ENCODE results near the gene KRTAP5-5.
"Not testable (repeated sequence)": the region's sequence is repeated elsewhere in the genome, so short reads cannot be mapped to it uniquely, and the experiment has no call there.

The KRTAP5-5 gene, protein sequence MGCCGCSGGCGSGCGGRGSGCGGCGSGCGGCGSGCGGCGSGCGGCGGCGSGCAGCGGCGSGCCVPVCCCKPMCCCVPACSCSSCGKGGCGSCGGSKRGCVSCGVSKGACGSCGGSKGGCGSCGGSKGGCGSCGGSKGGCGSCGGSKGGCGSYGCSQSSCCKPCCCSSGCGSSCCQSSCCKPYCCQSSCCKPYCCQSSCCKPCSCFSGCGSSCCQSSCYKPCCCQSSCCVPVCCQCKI
- 0 to 0.05 reads per million in 2 donors for total RNA-seq

- no peak for DNase-seq
These were observed at the start of gene KRTAP5-5 for GRCh38 chr11:1629326-1630185. KRTAP5-5 (plus strand) TSS chr11:1629775; CDS start chr11:1629841, 66 bp downstream.

- no peak for DNase-seq
These were observed 47.6 kb upstream of the KRTAP5-5 start for GRCh38 chr11:1581976-1582375.

GRCh38 chr11:1582909-1583308 lies 46.7 kb upstream of the KRTAP5-5 start:
- DNase-seq = not testable (repeated sequence)

DNA sequence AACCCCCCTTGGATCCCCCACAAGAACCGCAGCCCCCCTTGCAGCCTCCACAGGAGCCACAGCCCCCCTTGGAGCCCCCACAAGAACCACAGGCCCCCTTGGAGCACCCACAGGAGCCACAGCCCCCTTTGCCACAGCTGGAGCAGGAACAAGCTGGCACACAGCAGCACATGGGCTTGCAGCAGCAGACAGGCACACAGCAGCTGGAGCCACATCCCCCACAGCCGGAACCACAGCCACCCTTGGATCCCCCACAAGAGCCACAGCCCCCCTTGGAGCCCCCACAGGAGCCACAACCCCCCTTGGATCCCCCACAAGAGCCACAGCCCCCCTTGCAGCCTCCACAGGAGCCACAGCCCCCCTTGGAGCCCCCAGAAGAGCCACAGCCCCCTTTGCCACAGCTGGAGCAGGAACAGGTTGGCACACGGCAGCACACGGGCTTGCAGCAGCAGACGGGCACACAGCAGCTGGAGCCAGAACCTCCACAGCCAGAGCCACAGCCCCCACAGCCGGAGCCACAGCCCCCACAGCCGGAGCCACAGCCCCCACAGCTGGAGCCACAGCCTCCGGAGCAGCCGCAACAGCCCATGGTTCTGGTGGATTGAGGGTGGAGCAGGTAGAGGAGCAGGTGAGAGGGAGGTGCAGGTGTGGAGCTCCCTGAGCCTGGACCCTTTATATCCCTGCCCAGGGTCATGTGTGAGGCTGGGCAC lies 44.8 kb upstream of the KRTAP5-5 start, which contains the start of gene KRTAP5-1:
Gene KRTAP5-1 (minus strand): TSS at position 623 of the 710 bp plus-strand sequence. CDS start 34 bp downstream, at position 589.
- DNase-seq = not testable (repeated sequence)

- no peak for DNase-seq
These were observed 42.9 kb upstream of the KRTAP5-5 start for GRCh38 chr11:1586699-1587098.

DNA sequence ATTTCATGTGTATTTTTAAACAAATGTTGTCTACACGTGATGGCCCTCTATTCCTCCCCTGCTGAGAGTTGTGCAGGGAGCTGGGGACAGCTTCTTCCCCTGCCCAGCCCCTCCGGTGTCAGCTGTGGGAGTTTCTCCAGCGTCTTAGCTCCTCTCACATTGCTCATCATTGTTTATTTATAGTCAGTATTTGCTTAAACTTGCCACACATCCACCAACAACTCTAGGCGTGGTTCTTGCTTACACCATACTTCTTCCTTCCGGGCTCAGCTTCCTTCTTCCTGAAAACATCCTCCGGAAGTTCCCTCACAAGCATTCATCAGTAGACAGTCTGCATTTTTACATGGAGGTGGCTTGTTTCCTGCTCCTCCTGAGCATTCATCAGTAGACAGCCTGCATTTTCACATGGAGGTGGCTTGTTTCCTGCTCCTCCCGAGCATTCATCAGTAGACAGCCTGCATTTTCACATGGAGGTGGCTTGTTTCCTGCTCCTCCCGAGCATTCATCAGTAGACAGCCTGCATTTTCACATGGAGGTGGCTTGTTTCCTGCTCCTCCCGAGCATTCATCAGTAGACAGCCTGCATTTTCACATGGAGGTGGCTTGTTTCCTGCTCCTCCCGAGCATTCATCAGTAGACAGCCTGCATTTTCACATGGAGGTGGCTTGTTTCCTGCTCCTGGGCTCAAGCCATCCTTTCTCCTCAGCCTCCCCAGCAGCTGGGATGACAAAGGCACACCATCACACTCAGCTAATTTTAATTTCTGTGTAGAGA lies 40.2 kb upstream of the KRTAP5-5 start:
- not testable (repeated sequence) for DNase-seq

GRCh38 chr11:1589996-1590395 lies 39.6 kb upstream of the KRTAP5-5 start:
- DNase-seq = no peak

DNA sequence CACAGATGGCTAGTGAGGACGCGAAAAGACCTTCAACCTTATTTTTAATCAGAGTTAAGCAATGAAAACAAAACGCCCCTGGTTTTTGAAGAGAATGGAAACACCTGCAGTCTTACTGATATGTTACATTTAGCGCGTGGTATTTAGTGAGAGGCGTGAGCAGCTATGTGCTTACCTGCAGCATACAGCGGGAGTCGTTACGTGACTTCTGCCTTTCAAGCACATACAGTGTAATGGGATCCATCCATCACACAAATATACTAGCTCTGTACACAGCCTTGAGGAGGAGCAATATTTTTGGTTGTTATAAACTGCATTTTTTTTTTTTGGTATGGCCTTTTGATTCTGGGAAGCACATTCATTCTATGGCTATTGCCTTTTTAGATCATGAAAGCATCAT lies 36.9 kb upstream of the KRTAP5-5 start:
- DNase-seq = no peak

DNA sequence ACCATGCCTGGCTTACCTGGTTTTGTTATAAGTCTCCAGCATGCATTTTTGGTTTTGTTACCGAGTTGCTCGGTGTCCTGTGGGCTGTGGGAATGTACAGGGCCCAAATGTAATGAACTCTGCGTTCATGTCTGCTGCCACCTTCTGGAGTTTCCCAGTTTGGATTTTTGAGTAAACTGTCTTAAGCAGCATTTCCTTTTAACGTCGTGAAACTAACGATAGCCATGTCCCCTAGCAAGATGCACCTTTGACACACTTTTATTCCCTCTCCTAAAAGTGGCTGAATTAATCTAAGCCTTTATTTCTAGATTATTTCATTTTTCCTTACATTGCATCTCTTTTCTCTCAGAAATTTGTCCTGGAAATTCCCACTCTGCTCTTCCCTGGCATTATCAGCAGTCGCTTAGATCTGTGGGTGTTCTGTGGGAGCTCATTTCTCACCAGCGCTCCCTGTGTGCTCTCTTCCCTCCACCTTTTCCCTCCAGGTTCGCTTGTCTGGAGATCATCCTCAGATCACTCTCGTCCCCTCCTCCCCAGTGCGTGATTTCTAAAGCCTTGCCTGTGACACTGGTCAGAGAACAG lies 33.5 kb upstream of the KRTAP5-5 start:
- not testable (repeated sequence) for DNase-seq

DNA sequence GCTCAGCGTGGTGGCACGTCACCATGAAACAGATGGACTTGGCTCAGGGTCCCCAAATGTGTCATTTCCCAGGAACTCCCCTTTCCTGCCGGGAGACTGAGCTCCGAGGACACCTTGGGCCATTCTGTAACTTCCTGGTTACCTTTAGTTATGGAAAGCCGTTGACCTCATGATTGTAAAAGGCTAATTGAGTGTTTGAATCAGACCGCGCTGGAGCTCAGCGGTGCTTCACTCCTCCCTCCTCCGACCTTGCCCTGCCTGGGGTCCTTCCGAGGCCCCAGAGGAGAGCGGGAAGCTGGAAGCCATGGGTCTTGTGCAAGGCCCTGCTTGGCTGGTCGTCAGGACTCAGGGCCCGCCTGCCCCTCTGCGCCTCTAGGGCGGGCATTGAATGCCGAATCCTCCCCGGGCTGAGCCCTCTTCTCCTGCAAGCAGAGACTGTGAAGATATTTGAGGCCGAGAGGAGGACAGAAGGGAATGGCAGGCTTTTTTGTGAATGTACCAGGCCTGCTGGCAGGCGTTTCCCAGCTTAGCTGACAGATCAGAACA lies 32.9 kb upstream of the KRTAP5-5 start:
- not testable (repeated sequence) for DNase-seq

- no peak for DNase-seq
These were observed 32.1 kb upstream of the KRTAP5-5 start for GRCh38 chr11:1597331-1597993.

DNA sequence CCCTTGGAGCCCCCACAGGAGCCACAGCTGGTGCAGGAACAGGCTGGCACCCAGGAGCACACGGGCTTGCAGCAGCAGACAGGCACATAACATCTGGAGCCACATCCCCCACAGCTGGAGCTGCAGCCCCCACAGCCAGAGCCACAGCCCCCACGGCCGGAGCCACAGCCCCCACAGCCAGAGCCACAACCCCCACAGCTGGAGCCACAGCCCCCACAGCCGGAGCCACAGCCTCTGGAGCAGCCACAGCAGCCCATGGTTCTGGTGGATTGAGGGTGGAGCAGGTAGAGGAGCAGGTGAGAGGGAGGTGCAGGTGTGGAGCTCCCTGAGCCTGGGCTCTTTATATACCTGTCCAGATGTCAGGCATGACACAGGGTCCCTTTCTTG lies 31.6 kb upstream of the KRTAP5-5 start, which contains the start of gene KRTAP5-2:
Gene KRTAP5-2 (minus strand): TSS at position 301 of the 387 bp plus-strand sequence. CDS start 44 bp downstream, at position 257.
- DNase-seq = no peak

DNA sequence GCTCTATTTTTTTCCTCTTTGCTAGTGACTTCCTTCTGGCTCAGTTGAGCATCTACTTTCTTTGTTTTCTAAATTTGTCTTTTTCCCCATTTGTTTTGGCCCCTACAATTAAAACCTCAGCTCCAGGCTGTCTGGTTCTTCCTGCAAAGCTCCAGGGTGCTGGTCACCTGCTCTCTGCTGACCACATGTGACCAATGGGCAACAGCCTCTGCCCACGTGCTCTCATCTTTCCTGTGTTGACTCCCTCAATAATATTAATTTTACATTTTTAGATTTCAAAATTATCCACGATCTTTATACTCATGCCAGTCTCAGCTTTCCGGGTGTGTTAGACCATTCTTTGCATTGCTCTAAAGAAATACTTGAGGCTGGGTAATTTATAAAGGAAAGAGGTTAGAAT lies 31.2 kb upstream of the KRTAP5-5 start:
- DNase-seq = not testable (repeated sequence)

DNA sequence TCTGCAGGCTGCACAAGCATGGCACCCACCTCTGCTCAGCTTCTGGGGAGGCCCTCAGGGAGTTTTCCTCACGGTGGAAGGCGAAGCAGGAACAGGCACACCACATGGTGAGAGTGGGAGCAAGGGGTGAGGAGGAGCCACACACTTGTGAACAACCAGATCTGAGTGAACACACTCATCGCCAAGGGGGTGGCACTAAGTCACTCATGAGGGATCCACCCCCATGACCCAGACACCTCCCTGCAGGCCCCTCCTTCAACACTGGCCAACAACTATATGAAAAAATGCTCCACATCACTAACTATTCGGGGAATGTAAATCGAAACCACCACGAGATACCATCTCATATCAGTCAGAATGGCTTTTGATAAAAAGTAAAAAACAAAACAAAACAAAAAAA lies 30.8 kb upstream of the KRTAP5-5 start:
- no peak for DNase-seq

DNA sequence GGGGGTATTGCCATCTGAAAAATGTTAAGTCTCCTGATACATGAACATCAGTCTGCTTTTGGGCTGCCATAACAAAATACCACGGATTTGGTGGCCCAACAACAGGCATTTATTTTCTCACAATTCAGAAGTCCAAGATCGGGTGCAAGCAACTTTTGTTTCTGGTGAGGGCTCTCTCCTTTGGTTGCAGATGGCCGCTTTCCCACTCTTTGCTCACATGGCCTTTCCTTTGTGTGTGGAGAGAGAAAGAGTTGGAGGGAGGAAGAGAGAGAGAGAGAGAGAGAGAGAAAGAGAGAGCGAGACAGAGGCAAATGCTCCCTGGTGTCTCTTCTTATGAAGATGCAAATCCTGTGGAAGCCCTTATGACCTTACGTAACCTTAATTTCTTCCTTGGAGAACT lies 28.9 kb upstream of the KRTAP5-5 start:
- DNase-seq = no peak

DNA sequence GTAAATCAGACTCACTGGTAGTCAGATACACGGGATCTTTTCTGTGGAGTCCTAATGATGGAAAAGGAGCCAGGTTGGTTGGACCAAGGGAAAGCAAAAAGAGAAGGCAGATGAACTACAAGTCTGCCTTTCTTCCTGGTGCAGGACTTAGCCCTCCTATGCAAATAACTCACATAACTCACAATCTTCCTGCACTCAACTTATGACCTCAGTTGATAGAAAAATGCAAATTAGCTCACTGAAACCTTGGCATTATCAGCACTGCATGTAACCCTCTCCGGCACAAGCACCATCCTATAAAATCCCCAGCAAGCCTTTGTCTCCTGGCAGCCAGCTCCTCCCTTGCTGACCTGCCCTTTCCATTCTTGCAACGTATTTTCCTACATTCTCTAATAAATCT lies 27.9 kb upstream of the KRTAP5-5 start:
- not testable (repeated sequence) for DNase-seq

DNA sequence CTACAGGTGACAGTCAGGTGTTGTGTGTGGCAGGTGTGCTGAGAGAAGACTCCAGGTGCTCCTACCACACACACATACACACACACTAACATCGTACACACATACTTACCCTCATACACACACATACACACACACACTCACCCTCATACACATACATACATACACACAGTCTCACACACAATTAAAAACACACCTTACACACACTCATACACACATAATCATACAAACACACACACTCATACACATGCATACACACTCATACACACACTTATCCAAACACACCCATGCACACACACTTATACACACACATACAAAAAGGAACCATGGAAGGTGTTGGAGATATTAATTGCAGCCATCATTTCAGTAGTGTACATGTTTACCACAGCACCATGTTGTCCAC lies 25.9 kb upstream of the KRTAP5-5 start:
- DNase-seq = no peak

DNA sequence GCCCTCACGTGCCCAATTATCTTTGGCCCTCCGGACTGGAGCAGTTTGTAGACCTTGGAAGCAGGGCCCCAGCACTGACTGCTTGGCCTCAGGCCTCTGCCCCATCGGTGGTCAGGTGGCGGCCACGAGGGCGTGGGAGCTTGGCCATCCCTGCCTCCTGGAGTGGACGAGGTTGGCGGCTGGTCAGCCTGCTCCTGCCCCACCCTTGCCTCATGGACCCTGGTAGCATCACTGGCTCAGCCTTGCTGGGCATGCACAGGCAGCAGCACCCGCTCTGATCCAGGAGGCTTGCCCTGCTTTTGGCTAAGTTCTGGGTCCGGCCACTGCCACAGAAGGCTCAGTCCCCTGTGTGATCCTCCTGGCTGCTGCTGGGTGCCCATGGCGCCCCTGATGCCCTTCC lies 25.4 kb upstream of the KRTAP5-5 start:
- no peak for DNase-seq

DNA sequence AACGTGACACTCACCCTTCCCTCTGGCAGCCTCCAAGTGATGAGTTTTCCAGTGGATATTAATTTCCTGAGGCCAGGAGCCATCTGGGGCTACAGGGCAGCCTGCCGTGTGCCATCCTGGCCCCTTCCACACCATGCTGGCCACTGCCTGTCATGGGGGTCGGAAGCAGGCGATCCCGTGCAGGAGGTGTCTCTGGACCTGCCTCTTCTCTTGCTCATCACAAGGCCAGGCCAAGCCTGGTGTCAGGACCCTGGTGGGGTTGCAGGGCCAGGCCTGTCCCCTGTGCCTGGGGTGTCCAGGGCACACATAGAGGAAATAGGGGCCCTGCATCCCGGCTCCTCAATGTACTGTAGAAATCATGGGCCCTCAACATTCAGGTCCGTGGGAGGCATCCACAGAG lies 24.9 kb upstream of the KRTAP5-5 start:
- DNase-seq = no peak

DNA sequence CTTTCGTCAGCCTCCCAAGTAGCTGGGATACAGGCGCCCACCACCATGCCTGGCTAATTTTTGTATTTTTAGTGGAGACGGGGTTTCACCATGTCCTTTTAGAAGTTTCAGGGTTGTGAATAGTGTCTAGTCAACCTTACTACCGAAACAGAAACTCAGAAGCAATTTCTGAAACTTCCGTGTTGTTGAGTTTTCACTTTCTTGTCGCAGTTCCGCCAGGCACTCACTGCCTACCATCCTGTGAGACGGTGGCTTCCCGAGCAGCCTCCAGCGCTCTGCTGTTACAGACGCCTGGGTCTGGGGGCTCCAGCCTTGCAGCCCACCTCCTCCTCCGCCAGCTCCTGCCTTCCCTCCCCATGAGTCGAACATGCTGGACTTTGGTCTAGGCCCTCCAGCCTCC lies 23.7 kb upstream of the KRTAP5-5 start:
- DNase-seq = not testable (repeated sequence)

All from activated gamma-delta T cell (primary cell).